Kidney tubule cell (primary cell): ENCODE results near the gene LRCH1.

Source experiments
- DNase-seq: peaks from one replicate; pipeline ENCODE4 v3.0.0-alpha.2; 2018; ENCODE audit warnings: low spot score

The LRCH1 gene

DNA sequence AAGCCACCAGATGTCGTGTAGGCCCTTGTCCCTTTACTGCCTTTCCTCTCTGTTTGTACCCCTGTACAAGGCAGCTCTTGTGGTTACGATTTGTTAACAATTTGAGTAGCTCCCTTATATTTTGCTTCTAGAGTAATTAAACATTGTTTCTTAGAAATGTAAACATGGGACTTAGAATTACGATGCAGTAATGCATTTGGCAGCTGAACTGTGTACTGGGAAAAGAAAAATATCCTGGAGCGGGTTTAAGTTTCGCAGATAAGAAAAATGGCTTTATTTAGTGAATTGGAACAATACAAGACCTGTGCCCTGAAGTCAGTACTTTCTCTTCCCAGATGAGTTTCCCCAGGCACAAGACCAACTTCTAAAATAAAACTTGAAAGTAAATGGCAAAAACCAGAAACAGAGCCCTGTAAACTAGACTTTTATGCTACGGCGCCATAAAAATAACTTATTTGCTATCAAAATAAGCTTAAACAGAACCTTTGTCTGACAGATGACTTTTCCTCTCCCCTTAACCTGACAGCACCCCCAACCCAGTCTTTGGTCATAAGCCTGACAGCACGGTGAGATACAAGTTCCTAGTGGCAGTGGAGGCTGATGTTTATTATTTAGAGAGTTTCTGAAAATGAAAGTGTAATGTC lies 63.0 kb downstream of the LRCH1 start:
- DNase-seq: no peak

GRCh38 chr13:46617229-46617721 lies 64.3 kb downstream of the LRCH1 start:
- DNase-seq: no peak

DNA sequence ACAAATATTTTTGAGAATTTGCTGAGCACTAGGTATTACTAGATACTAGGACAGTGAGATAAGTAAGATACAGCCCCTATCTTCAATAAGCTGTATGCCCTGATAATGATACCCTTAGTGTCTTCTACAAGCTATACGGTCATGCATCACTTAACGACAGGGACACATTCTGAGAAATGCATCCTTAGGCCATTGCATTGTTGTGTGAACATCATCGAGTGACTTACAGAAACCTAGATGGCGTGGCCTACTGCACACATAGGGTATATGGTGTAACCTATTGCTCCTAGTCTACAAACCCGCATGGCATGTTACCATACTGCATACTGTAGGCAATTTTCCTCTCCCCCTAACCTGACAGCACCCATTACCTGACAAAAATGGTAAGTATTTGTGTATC lies 64.9 kb downstream of the LRCH1 start:
- no peak for DNase-seq

- DNase-seq: no peak
Observed at GRCh38 chr13:46618694-46619254, 65.8 kb downstream of the LRCH1 start.

DNA sequence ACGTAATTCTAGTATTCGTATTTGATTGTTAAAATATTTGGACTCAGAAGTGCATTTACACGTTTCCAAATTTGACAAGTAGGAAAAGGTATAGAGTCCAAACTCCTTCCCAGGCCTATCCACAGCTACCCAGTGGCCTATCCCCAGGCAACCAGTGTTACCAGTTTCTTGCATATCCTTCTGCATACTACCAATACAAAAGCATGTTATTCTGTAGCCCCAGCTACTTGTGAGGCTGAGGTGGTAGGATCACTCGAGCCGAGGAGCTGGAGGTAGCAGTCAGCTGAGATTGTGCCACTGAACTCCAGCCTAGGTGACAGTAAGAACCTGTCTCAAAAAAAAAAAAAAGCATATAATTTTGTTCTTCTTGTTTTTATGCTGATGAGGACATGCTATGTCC lies 67.1 kb downstream of the LRCH1 start:
- no peak for DNase-seq

DNA sequence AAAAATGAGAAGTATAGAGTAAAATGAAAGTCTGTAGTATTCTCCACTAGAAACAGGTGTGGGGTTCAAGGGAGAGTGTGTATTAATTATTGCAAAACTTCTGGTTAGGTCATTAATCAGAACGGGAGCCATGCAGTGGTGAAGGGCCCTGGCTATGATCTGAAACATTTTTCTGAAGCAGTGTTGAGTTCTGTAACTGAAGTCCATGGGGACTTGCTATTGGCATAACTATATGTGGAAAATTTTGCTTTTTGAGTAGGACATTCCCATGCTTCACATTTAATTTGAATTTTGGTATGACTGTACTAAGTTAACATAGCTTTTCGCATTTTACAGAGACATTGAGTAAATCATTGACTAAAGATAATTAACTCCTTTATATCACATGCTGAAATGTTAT lies 67.5 kb downstream of the LRCH1 start:
- no peak for DNase-seq

GRCh38 chr13:46621133-46621532 lies 68.2 kb downstream of the LRCH1 start:
- no peak for DNase-seq

DNA sequence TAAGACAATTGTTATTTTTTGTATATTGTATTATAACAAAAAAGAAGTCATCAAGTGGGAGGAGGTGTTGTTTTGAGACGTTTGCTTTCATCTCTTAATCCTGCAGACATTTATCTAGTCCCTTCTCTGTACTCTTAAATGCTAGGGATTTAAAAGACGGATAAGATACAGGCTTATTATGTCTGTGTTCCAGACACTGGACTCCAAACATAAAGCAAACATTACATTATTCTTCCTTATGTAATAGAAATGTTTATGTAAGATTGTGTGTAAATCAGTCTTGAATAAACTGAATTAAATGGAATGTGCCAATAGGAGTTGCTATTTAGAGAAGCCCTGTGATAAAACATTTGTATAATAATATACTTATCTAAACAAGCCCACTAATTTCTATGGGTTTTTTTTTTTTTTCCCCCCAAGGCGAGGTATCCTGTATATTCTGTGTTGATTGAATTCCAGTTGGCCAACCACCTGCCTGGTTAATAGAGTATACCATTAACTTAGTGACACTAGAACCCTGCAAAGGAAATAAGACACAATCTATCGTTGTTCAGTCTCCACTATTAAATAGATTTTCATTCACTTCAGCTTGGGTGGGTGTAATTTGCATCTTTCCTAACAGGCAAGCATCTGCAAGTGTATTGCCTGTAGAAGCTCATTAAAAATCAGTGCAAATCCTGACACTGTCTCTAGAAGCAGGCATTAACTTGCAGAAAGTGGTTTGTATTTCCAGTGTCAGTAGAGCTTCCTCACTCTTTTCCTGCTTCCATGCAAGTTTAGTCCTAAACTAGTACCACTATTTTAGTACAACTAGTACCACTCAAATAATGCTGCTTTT lies 69.0 kb downstream of the LRCH1 start:
- DNase-seq: peak; percentile 35

DNA sequence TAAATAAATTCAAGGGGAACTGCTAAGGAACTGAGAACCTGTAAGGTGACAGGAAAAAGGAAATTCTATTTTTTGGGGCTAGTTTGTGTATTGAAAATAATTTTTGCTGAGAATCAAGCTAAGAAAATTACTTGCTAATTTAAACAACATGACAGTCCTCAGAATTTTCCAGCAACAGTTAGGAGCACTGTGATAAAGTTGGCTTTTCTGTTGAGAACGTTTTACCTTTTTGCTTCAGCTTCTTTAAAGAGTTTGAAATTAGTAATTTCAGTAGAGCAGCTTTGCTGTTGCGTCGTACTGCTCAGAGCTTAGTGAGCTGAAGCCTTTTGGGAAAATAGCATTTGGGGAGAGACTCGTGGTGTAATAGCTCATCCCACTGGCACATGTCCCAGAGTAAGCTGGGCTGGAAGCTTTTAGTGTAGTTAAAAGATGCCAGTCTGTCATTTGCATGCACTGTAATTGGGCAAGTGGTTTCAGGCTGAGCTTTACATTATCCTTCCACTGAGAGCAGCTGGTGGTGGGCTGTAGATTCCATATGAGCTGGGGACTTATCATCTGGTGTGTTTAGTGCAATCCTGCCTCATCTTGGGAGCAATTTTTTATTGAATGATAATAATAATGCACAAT lies 69.8 kb downstream of the LRCH1 start:
- peak; percentile 56 for DNase-seq

GRCh38 chr13:46624353-46624752 lies 71.4 kb downstream of the LRCH1 start:
- no peak for DNase-seq

DNA sequence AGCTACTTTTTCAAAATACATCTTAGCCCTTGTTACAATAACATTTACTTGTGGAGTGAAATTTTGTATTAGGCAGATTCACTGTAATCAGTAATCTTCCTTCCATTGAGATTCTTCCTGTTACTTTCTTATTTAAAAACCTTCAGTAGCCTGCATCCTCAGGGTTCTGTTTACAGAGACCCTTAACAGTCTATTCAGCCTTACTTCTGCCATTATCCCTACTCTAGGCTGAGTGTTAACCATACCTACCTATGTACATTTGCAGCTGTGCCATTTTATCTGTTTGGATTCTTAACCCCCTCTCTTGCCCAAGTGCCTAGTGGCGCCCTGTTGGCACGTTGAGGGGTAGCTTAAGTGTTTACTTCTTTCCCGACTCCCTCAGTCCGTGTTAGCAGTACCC lies 71.9 kb downstream of the LRCH1 start:
- DNase-seq: no peak

DNA sequence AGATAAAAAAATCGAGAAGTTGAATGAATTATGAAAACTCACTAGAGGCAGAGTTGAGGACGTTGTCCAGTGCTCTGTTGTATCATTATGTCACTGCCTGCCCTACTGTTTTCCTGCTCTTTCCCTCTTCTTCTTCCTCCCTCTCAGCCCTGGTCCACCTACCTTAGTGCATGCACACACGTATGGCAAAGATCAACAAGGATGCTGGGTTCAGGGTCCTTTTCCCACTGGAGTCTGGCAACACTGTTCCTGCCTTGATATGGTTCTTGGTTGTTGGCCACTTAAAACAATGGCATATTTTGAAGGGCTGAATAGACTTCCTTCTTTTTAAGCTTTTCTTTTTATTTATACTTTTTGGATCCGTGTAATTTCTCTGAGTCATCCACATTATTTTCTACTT lies 74.5 kb downstream of the LRCH1 start:
- no peak for DNase-seq

GRCh38 chr13:46628622-46629365 lies 75.8 kb downstream of the LRCH1 start:
- no peak for DNase-seq

- DNase-seq: no peak
Observed at GRCh38 chr13:46629811-46630413, 76.9 kb downstream of the LRCH1 start.

DNA sequence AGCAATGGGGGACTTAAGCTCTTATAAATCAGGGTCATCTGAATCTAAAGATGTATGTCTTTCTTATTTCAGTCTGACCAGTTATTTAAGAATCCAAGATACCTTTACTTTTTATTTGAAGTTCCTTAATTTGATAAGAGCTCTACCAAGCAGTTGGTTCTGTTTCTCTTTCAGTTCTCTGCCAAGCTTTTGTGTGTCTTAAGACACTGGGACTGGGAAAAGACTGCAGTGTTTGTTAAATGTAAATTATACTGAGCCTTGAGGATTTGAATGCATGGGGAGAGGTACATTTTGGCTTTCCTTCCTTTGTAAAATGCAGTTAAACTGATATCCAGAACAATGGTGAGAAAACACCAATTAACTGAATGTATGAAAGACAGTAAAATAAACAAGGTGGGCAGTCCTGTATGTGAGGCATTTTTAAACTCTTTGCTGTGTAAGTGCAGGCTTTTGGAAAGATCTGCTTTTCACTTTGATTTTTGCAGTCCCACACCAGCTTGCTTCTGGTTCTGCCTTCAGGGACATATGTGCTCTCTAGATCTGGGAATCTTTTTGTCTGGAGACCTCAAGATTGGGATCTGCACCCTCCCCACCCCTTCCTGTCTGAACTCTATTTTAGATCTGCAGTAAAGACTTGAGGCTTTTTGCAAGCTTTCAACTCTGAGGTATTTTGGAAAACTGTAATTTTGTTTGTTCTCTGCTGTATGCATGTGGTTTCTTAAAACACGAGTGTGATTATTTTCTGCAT lies 77.6 kb downstream of the LRCH1 start:
- no peak for DNase-seq

DNA sequence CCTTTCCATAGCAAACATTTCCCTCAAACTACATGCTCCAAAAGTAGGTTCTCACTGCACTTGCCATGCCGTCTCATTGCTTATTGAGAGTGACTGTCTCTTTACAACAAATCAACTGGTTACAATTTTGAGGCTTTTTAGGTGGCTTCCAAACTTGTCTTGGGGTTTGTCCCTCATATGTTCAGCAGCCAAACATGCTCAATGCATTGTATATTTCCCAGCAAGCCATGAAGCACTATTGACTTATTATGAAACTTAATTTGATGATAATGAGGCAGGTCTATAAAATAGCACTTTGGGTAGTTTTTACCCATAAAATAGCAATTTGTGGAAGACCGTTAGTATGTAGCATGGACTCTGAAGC lies 78.2 kb downstream of the LRCH1 start:
- no peak for DNase-seq

DNA sequence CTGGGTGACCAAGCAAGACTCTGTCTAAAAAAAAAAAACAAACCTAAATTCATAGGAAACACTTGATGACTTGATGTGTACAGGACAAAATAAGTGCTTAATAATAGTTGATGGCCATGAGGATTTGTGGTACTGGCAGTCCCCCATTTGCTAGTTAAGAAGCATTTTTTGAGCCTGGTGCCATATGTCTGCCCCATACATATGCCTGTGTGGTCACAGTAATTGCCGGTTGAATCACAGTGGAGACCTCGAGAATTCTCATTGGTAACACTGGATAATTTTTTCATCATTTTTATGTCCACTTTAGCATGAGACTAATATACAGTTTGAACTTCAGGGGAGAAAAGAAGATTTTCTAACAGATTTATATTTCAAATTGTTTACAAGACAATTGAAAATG lies 79.2 kb downstream of the LRCH1 start:
- no peak for DNase-seq

DNA sequence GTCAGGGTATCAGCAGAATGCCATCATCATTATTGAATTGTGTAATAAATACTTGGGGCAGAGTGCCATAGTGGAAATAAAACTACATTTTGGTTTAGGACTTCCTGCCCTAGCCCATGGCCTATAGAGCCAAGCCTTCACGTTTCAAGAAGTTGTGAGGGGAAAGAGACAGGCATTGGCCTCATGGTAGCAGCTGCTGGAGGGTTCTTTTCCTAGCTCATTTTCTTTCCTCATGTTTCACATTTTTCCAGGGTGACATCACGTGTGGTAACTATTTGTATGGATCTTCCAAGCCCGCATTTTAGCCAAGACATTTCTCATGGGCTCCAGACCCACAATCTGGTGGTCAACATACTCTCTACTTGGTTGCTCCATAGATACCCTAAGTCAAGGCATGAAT lies 80.4 kb downstream of the LRCH1 start:
- DNase-seq: peak; percentile 93

DNA sequence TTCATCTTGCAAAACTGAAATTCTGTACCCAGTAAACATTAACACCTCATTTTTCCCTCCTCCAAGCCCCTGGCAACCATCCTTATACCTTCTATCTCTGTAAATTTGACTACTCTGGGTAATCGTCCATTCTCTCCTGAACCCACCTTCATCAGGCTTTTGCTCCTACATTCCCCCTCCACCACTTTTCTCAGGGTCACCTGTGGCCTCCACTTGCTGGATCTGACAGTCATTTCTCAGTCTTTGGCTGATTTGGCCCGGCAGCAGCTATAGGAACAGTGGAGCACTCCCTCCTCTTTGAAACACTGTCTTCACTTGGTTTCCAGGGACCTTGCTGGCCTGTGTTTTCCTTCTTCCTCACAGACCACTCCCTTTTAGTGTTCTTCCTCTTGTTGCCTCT lies 83.5 kb downstream of the LRCH1 start:
- DNase-seq: no peak

- DNase-seq: no peak
Observed at GRCh38 chr13:46637213-46637612, 84.2 kb downstream of the LRCH1 start.

GRCh38 chr13:46638262-46638661 lies 85.3 kb downstream of the LRCH1 start:
- no peak for DNase-seq
